Endothelial cell of umbilical vein (primary cell): ENCODE results near the gene HMGXB3. TPM values are rescaled to one million over a fixed set of nuclear protein-coding genes. Genes with fewer than 3 reads are reported as not detected.

Experiments used
- BruUV-seq: library from RNA; stranded (reverse); fragments of 400-500 nt; replicated peaks from 2 replicates; lab custom pipeline; 2021; lab: Mats Ljungman, UMichigan
- CTCF ChIA-PET: fragments of 300-600, 350-600 bp; sonication (Branson Sonifier 250); formaldehyde crosslinking; loops from one replicate; lab custom pipeline; 2021; ENCODE audit warnings: antibody characterized with exemption, inconsistent platforms; lab: Charles Lee
- POLR2A ChIA-PET: fragments of 300-600, 350-600 bp; sonication (Branson Sonifier 250); formaldehyde crosslinking; loops from one replicate; lab custom pipeline; 2021; ENCODE audit warnings: antibody characterized with exemption, inconsistent platforms; lab: Charles Lee
- DNase-seq: peaks from one replicate; pipeline ENCODE4 v3.0.0-alpha.2; 2011; ENCODE audit warnings: low read depth, low spot score
- FAIRE-seq: peaks from 2 replicates; lab custom pipeline; 2011; peaks lifted over from hg19 to GRCh38; lab: Jason Lieb, UNC
- H2AFZ ChIP-seq: 2 replicates; pipeline ENCODE4 v1.6.0; 2012; ENCODE audit warnings: low read depth, low read length, control low read depth, inconsistent platforms
- H3K27ac ChIP-seq: 2 replicates; pipeline ENCODE4 v1.5.1; 2011; ENCODE audit warnings: low read depth, mild to moderate bottlenecking, control low read depth, low read length, moderate library complexity; ENCODE audit not compliant: insufficient read depth
- H3K27me3 ChIP-seq, 2 experiments: 2 replicates each; pipeline versions ENCODE4 v1.6.0 to v1.6.1; 2011; ENCODE audit warnings: low read length in 2 of 2, mixed read lengths in 1 of 2; ENCODE audit not compliant: control insufficient read depth in 2 of 2, insufficient read depth in 2 of 2
- H3K36me3 ChIP-seq, 2 experiments: 2 replicates in 1 of 2; 3 replicates in 1 of 2; pipeline ENCODE4 v1.5.1; 2011; ENCODE audit warnings: low read length in 2 of 2, mild to moderate bottlenecking in 1 of 2, moderate library complexity in 1 of 2; ENCODE audit not compliant: control insufficient read depth in 2 of 2, insufficient read depth in 2 of 2; ENCODE audit errors: extremely low read depth in 1 of 2
- H3K4me1 ChIP-seq: 3 replicates; pipeline ENCODE4 v1.5.1; 2011; ENCODE audit warnings: mild to moderate bottlenecking, low read length; ENCODE audit not compliant: control insufficient read depth, insufficient read depth; ENCODE audit errors: extremely low read depth
- H3K4me2 ChIP-seq: 2 replicates; pipeline ENCODE4 v1.6.1; 2011; ENCODE audit warnings: low read length, control low read depth, mixed read lengths; ENCODE audit not compliant: insufficient read depth
- H3K4me3 ChIP-seq, 3 experiments: fragments of 200-600 bp in 1 of 3; sonication (generic), shearing (Covaris generic) in 1 of 3; replicated peaks in 1 of 3; 2 replicates each; pipeline ENCODE4 v1.5.1; 2011 to 2016; ENCODE audit warnings: control low read depth in 3 of 3, low read length in 3 of 3, mild to moderate bottlenecking in 2 of 3, inconsistent platforms in 1 of 3, low read depth in 1 of 3, moderate library complexity in 1 of 3; ENCODE audit not compliant: insufficient read depth in 1 of 3
- H3K79me2 ChIP-seq: 2 replicates; pipeline ENCODE4 v1.6.0; 2012; ENCODE audit warnings: low read length, inconsistent platforms; ENCODE audit not compliant: control insufficient read depth, insufficient read depth
- H3K9ac ChIP-seq: replicated peaks from 2 replicates; pipeline ENCODE3; 2011; ENCODE audit warnings: low read length, control low read depth; ENCODE audit not compliant: insufficient read depth; ENCODE audit errors: extremely low read depth
- H3K9me1 ChIP-seq: replicated peaks from 3 replicates; pipeline ENCODE4 v1.6.0; 2011; ENCODE audit warnings: mild to moderate bottlenecking, low read length; ENCODE audit not compliant: control insufficient read depth, insufficient read depth; ENCODE audit errors: extremely low read depth
- H3K9me3 ChIP-seq: replicated peaks from 2 replicates; pipeline ENCODE4 v1.5.1; 2012; ENCODE audit warnings: low read length, inconsistent platforms; ENCODE audit not compliant: control insufficient read depth, insufficient read depth
- H4K20me1 ChIP-seq: replicated peaks from 2 replicates; pipeline ENCODE3; 2011; ENCODE audit warnings: mild to moderate bottlenecking, low read length; ENCODE audit not compliant: control insufficient read depth, insufficient read depth; ENCODE audit errors: extremely low read depth
- CTCF ChIP-seq, 2 donors: IDR thresholded peaks; 1 replicate in 1 of 2; 2 replicates in 1 of 2; pipeline ENCODE4 v1.5.1; 2011; ENCODE audit warnings: low read length in 2 of 2, mild to moderate bottlenecking in 2 of 2, moderate library complexity in 2 of 2, control low read depth in 1 of 2, inconsistent platforms in 1 of 2, low read depth in 1 of 2; ENCODE audit not compliant: insufficient read depth in 1 of 2; ENCODE audit errors: extremely low read depth in 1 of 2
- EZH2 ChIP-seq: IDR thresholded peaks from 2 replicates; pipeline ENCODE4 v1.6.1; 2012; ENCODE audit warnings: borderline replicate concordance, low read depth, mild to moderate bottlenecking, moderate library complexity, low read length, inconsistent platforms; ENCODE audit not compliant: severe bottlenecking
- FOS ChIP-seq: IDR thresholded peaks from 2 replicates; pipeline ENCODE4 v1.6.1; 2011; ENCODE audit warnings: mild to moderate bottlenecking, low read length, moderate library complexity, borderline replicate concordance; ENCODE audit not compliant: insufficient read depth
- GATA2 ChIP-seq: IDR thresholded peaks from 2 replicates; pipeline ENCODE4 v1.7.0; 2011; ENCODE audit warnings: low read depth, mild to moderate bottlenecking, moderate library complexity, mixed read lengths, low read length; ENCODE audit not compliant: insufficient read length, insufficient read depth
- JUN ChIP-seq: IDR thresholded peaks from 2 replicates; pipeline ENCODE4 v1.6.1; 2011; ENCODE audit warnings: borderline replicate concordance, low read depth; ENCODE audit not compliant: insufficient read length, insufficient read depth
- MAX ChIP-seq: IDR thresholded peaks from 2 replicates; pipeline ENCODE4 v1.6.1; 2011; ENCODE audit not compliant: insufficient read depth, insufficient read length
- MYC ChIP-seq: IDR thresholded peaks from one replicate; pipeline ENCODE4 v1.6.1; 2011; ENCODE audit warnings: mild to moderate bottlenecking, low read depth, low read length
- POLR2A ChIP-seq: IDR thresholded peaks from 2 replicates; pipeline ENCODE4 v1.6.1; 2012; ENCODE audit warnings: low read depth, mild to moderate bottlenecking, control low read depth, low read length
- POLR2AphosphoS5 ChIP-seq: IDR thresholded peaks from 2 replicates; pipeline ENCODE4 v1.6.1; 2012; ENCODE audit warnings: low read depth, mild to moderate bottlenecking, control low read depth, low read length, moderate library complexity; ENCODE audit not compliant: insufficient read depth
- dilution Hi-C: fragments of 300-500 bp; cut with MboI; formaldehyde crosslinking; loops from one replicate; pipeline ENCODE4 v1.15.0; 2019; ENCODE audit warnings: low sequenced_read_pairs; ENCODE audit not compliant: extremely low pct_ligation_motif_present
- intact Hi-C: fragments of 100-400 bp; cut with micrococcal nuclease; formaldehyde crosslinking; loops from one replicate; pipeline ENCODE4 v1.10.0; 2022
- polyA plus RNA-seq, 4 experiments: library from polyadenylated mRNA; depleted of rRNA in 3 of 4; stranded (reverse) in 3 of 4; unstranded in 1 of 4; fragments of >200 nt; gene quantifications; 2 replicates each; pipeline versions ENCODE4 v1.2.1 to v1.2.3, GENCODE V29; 2011 to 2012; ENCODE audit warnings: missing spikeins in 1 of 4
- total RNA-seq: library from RNA; stranded (reverse); gene quantifications from 2 replicates; pipeline ENCODE4 v1.2.3, GENCODE V29; 2021

Gene HMGXB3
- total and polyA plus RNA-seq, 2 donors (not counting 3 experiments of a cell fraction or from before 2014, with no cell fraction given): 34.8 to 52.6 TPM

- dilution Hi-C loops: no loop called here
- H3K4me1 ChIP-seq: peaks cover 30% of the 10 kb centered on the region
- H4K20me1 ChIP-seq: no peaks in the 10 kb centered on the region
- ChIA-PET CTCF (interaction anchor here (0.9 kb wide), 1 partner anchor 43 kb away, joined by 3 read pairs; no protein-coding TSS in a partner anchor), POLR2A (no interaction called here)
- intact Hi-C loops: no loop called here
- no TSS peak for BruUV-seq
- DNase-seq (no peak), FAIRE-seq (no peak)
- no peaks in the 10 kb centered on the region for H3K27me3 ChIP-seq
- H3K9me1 ChIP-seq: no peaks in the 10 kb centered on the region
- H2AFZ ChIP-seq: no peak overlapping the region
- no peaks in the 10 kb centered on the region for H3K79me2 ChIP-seq
- no peak for TF ChIP-seq POLR2AphosphoS5
- TF ChIP-seq CTCF (IDR thresholded peaks at IDR 0.05; ENCODE audit: extremely low read depth in 1 of 2, insufficient read depth in 1 of 2, low read depth in 1 of 2, low read length in 2 of 2): no peak
- TF ChIP-seq JUN: no peak
- TF ChIP-seq MYC: no peak
- TF ChIP-seq EZH2: no peak
- no peak for TF ChIP-seq GATA2
- no peak for TF ChIP-seq MAX
- TF ChIP-seq POLR2A: no peak
- TF ChIP-seq FOS: no peak
- H3K4me3 ChIP-seq: no peak overlapping the region
- no peaks in the 10 kb centered on the region for H3K9me3 ChIP-seq
- H3K9ac ChIP-seq: no peak overlapping the region
- peaks cover 23 to 57% of the 10 kb centered on the region in 2 experiments for H3K36me3 ChIP-seq
- H3K27ac ChIP-seq: no peak overlapping the region
- no peak overlapping the region for H3K4me2 ChIP-seq
Measured at GRCh38 chr5:150045549-150045948, 45.0 kb downstream of the HMGXB3 start.
